KOPT-K1 (cell line): ENCODE data around the gene SEMA3A.

Experiments used
- H3K27ac ChIP-seq: fragments of 200-600 bp; sonication (generic); 2 replicates; pipeline ENCODE4 v1.5.1; 2016; ENCODE audit warnings: antibody characterized with exemption, mild to moderate bottlenecking, low read depth, low read length; ENCODE audit not compliant: poor library complexity, severe bottlenecking
- H3K36me3 ChIP-seq: fragments of 200-600 bp; sonication (generic); 2 replicates; pipeline ENCODE4 v1.5.1; 2017; ENCODE audit warnings: antibody characterized with exemption, mild to moderate bottlenecking, low read length, moderate library complexity; ENCODE audit not compliant: insufficient read depth
- H3K9me3 ChIP-seq: fragments of 200-600 bp; sonication (generic); 2 replicates; pipeline ENCODE4 v1.5.1; 2017; ENCODE audit warnings: antibody characterized with exemption, low read length, mild to moderate bottlenecking; ENCODE audit not compliant: insufficient read depth, poor library complexity, severe bottlenecking

Gene SEMA3A

DNA sequence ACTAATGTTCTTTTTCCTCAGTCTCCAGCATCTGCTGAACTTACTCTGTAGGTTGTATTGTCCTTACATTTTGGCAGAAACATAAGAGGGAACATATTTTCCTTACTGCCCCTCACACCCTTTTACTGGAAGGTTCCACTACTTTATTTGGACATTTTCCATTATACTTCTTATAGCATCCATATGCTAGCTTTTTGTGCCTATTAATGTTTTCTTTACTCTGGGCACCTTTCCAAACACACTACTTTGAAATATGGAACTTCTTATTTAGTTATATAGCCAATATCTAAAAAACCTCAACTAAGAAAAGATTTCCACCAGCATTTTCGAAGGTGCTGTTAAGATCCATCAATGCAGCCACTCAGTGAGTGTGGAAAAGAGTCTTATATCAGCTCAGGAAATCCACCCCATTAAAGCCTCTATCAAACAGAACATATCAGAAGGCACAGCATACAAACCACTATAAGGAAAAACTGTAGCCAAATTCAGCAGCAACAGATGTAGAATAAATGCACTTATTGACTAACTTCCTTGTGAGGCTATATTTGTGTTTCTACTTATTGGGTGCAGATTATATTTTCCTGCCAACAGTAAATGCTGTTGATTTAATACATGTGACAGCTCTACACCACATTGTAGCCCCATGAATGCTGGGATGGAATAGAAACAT lies 273.2 kb downstream of the SEMA3A start:
- Histone ChIP-seq H3K9me3 (no peaks in the 10 kb centered on the region), H3K36me3 (no peaks in the 10 kb centered on the region), H3K27ac (no peak overlapping the region)

GRCh38 chr7:83918142-83918541 lies 276.4 kb downstream of the SEMA3A start:
- H3K9me3 ChIP-seq = no peaks in the 10 kb centered on the region
- no peaks in the 10 kb centered on the region for H3K36me3 ChIP-seq
- H3K27ac ChIP-seq = no peak overlapping the region

DNA sequence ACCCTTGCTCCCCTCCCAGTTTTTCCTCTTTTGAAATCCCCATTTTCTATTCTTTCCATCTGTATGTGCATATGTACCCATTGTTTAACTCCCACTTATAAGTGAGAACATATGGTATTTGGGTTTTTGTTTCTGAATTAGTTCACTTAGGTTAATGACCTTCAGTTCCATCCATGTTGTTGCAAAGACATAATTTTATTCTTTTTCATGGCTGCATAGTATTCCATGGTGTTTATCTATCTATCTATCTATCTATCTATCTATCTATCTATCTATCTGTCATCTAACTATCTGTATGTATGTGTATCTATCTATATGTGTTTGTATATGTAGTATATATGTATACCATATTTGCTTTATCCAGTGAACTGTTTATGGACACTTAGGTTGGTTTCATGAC lies 281.4 kb downstream of the SEMA3A start:
- Histone ChIP-seq H3K9me3 (no peaks in the 10 kb centered on the region), H3K36me3 (no peaks in the 10 kb centered on the region), H3K27ac (no peak overlapping the region)

GRCh38 chr7:83908526-83908925 lies 286.1 kb downstream of the SEMA3A start:
- H3K27ac ChIP-seq = no peak overlapping the region

More at GRCh38 chr7:83908526-83908925, 286.1 kb downstream of the SEMA3A start:
- Histone ChIP-seq H3K36me3 (no peaks in the 10 kb centered on the region), H3K9me3 (no peaks in the 10 kb centered on the region)
